GM12878 (cell line): ENCODE results near the gene WASF2. TPM values are rescaled to one million over a fixed set of nuclear protein-coding genes. Genes with fewer than 3 reads are reported as not detected.

ENCODE experiments used
- ATAC-seq: fragments of 200-7000 bp; cut with Tn5 transposase; 3 replicates; pipeline ENCODE4 v1.9.1; 2020; ENCODE audit warnings: mild to moderate bottlenecking, moderate library complexity
- BruUV-seq: library from RNA; stranded (reverse); fragments of 400-500 nt; replicated peaks from 2 replicates; lab custom pipeline; 2021; lab: Mats Ljungman, UMichigan
- CTCF ChIA-PET: fragments of 300-600 bp; sonication (Branson Sonifier 250); formaldehyde crosslinking; extraction: SDS; loops from one replicate; lab custom pipeline; 2021; ENCODE audit warnings: inconsistent platforms; lab: Yijun Ruan, JAX
- POLR2A ChIA-PET: fragments of 350-600 bp; formaldehyde crosslinking; extraction: SDS; loops from one replicate; lab custom pipeline; 2021; ENCODE audit warnings: inconsistent platforms; lab: Charles Lee
- RAD21 ChIA-PET: fragments of 300-600 bp; sonication (Branson Sonifier 250); formaldehyde crosslinking; loops from one replicate; lab custom pipeline; 2023; ENCODE audit warnings: antibody characterized with exemption; ENCODE audit not compliant: unreplicated experiment; lab: Charles Lee
- SMC1A ChIA-PET: fragments of 300-600 bp; sonication (Branson Sonifier 250); formaldehyde crosslinking; loops from one replicate; lab custom pipeline; 2023; ENCODE audit not compliant: unreplicated experiment, uncharacterized antibody; lab: Charles Lee
- DNase-seq: peaks from one replicate; pipeline ENCODE4 v3.0.0-alpha.2; 2011; ENCODE audit warnings: low read depth, low spot score
- FAIRE-seq: peaks from 3 replicates; lab custom pipeline; 2011; peaks lifted over from hg19 to GRCh38; lab: Jason Lieb, UNC
- H2AFZ ChIP-seq: 2 replicates; pipeline ENCODE4 v1.6.0; 2011; ENCODE audit warnings: low read depth, low read length, control low read depth; ENCODE audit not compliant: control insufficient read depth
- H3K27ac ChIP-seq: 2 replicates; pipeline ENCODE4 v1.5.1; 2011; ENCODE audit warnings: control low read depth; ENCODE audit not compliant: control insufficient read depth, insufficient read depth
- H3K27me3 ChIP-seq, 2 experiments: replicated peaks in 1 of 2; 2 replicates each; pipeline versions ENCODE4 v1.6.0 to v1.6.1; 2011; ENCODE audit warnings: low read length in 1 of 2; ENCODE audit not compliant: control insufficient read depth in 2 of 2, insufficient read depth in 2 of 2
- H3K36me3 ChIP-seq, 2 experiments: 2 replicates each; pipeline ENCODE4 v1.5.1; 2011; ENCODE audit warnings: low read length in 1 of 2; ENCODE audit not compliant: control insufficient read depth in 2 of 2, insufficient read depth in 2 of 2
- H3K4me1 ChIP-seq: 2 replicates; pipeline ENCODE4 v1.6.1; 2011; ENCODE audit warnings: mild to moderate bottlenecking, low read length, moderate library complexity, mixed read lengths; ENCODE audit not compliant: control insufficient read depth, insufficient read depth
- H3K4me2 ChIP-seq: 2 replicates; pipeline ENCODE4 v1.6.0; 2011; ENCODE audit warnings: control low read depth; ENCODE audit not compliant: control insufficient read depth, insufficient read depth
- H3K4me3 ChIP-seq: fragments of 200-600 bp; sonication (generic); 2 replicates; pipeline ENCODE4 v1.5.1; 2016
- H3K79me2 ChIP-seq: 2 replicates; pipeline ENCODE4 v1.6.0; 2011; ENCODE audit warnings: low read length; ENCODE audit not compliant: control insufficient read depth, insufficient read depth
- H3K9ac ChIP-seq: 2 replicates; pipeline ENCODE4 v1.8.0; 2011; ENCODE audit warnings: low read length, control low read depth, mixed read lengths; ENCODE audit not compliant: control insufficient read depth, insufficient read depth
- H3K9me3 ChIP-seq: replicated peaks from 3 replicates; pipeline ENCODE4 v1.5.1; 2011; ENCODE audit warnings: mild to moderate bottlenecking, low read length; ENCODE audit not compliant: control insufficient read depth, insufficient read depth
- H4K20me1 ChIP-seq: 2 replicates; pipeline ENCODE4 v1.6.0; 2011; ENCODE audit not compliant: control insufficient read depth, insufficient read depth
- BCL3 ChIP-seq: IDR thresholded peaks from 2 replicates; pipeline ENCODE4 v1.6.1; 2011; ENCODE audit warnings: borderline replicate concordance, low read depth, mild to moderate bottlenecking, moderate library complexity, low read length; ENCODE audit not compliant: insufficient read depth, poor library complexity, severe bottlenecking
- CEBPB ChIP-seq, 2 experiments: fragments of 150-350 bp in 1 of 2; IDR thresholded peaks; 2 replicates each; pipeline ENCODE4 v1.6.1; 2012 to 2014; ENCODE audit warnings: low read depth in 2 of 2, low read length in 2 of 2, borderline replicate concordance in 1 of 2, inconsistent platforms in 1 of 2
- CREM ChIP-seq: IDR thresholded peaks from 2 replicates; pipeline ENCODE4 v1.6.1; 2014; ENCODE audit warnings: antibody characterized with exemption, low read depth
- FOXK2 ChIP-seq: fragments of 450-650 bp; IDR thresholded peaks from 2 replicates; pipeline ENCODE4 v1.6.1; 2017; ENCODE audit warnings: mild to moderate bottlenecking, moderate library complexity
- IKZF1 ChIP-seq: fragments of 450-650 bp; conservative IDR thresholded peaks from 2 replicates; pipeline ENCODE4 v1.6.1; 2017; ENCODE audit warnings: antibody characterized with exemption, mild to moderate bottlenecking
- PAX8 ChIP-seq: fragments of 450-650 bp; IDR thresholded peaks from 2 replicates; pipeline ENCODE4 v1.6.1; 2017; ENCODE audit warnings: mild to moderate bottlenecking, moderate library complexity
- SP1 ChIP-seq: IDR thresholded peaks from one replicate; pipeline ENCODE4 v1.6.1; 2011; ENCODE audit warnings: low read depth, low read length
- STAT1 ChIP-seq: fragments of 450-650 bp; conservative IDR thresholded peaks from 2 replicates; pipeline ENCODE4 v1.6.1; 2014; ENCODE audit warnings: antibody characterized with exemption, mild to moderate bottlenecking
- ZNF384 ChIP-seq: IDR thresholded peaks from 2 replicates; pipeline ENCODE4 v1.6.1; 2012; ENCODE audit warnings: low read depth, mild to moderate bottlenecking, low read length, improper control_type of control experiment, borderline replicate concordance
- WGBS: methylation state at CpG from one replicate; pipeline ENCODE4 v1.1.6; 2016; ENCODE audit warnings: low lambda C conversion rate; ENCODE audit not compliant: insufficient replicate concordance, insufficient coverage; ENCODE audit errors: missing lambda C conversion rate; 5-methylcytosine and 5-hydroxymethylcytosine counted together
- in situ Hi-C: fragments of 300-500 bp; cut with MboI; formaldehyde crosslinking; loops from 9 replicates; pipeline ENCODE4 v1.14.3; 2018; ENCODE audit warnings: mixed read lengths
- intact Hi-C: fragments of 100-400 bp; cut with micrococcal nuclease; formaldehyde crosslinking; loops from one replicate; pipeline ENCODE4 v1.14.2; 2022; ENCODE audit not compliant: unreplicated experiment
- polyA plus RNA-seq, 11 experiments: library from polyadenylated mRNA; depleted of rRNA in 4 of 11; unstranded in 6 of 11; stranded (reverse) in 5 of 11; fragments of >200 nt; fragmentation: Nextera tagmentation in 4 of 11; fragmentation: Illumina TruSeq in 1 of 11; extraction: Ambion mirVana in 4 of 11; extraction: Trizol in 1 of 11; gene quantifications; 1 replicate in 1 of 11; 2 replicates in 10 of 11; pipeline versions ENCODE4 v1.2.1 to v1.2.3, GENCODE V29; 2011 to 2016; ENCODE audit warnings: inconsistent platforms in 2 of 11, missing spikeins in 2 of 11, low read depth in 1 of 11
- total RNA-seq, 4 experiments: library from RNA; depleted of rRNA in 3 of 4; stranded (reverse); fragments of >200 nt in 3 of 4; fragmentation: Illumina TruSeq in 1 of 4; extraction: Trizol in 1 of 4; gene quantifications; 2 replicates each; pipeline versions ENCODE4 v1.2.1 to v1.2.3, GENCODE V29; 2013 to 2021

Gene WASF2
- total and polyA plus RNA-seq, 10 of the 15 experiments (the other 5 are each of a cell fraction or from before 2014, with no cell fraction given) = 7.0 to 111 (median 37.1) TPM

- no peak for TF ChIP-seq CREM
- no peak for TF ChIP-seq BCL3
Observed at GRCh38 chr1:27506703-27507102, 16.7 kb upstream of the WASF2 start (continued).

DNA sequence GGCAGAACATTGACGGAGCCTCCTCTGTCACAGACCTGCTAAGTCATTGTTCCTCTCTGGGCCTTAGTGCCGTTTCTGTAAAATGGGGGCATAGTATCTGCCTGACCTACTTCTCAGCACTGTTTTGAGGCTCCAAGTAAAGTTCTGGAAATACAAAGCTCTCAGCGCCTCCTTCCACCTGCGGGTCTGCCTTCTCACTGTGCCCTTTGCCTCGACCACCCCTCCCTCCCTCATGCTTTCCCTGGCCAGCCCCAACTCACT lies 15.4 kb upstream of the WASF2 start:
- CTCF ChIA-PET = interaction anchor here (1.4 kb wide), 1 partner anchor 60 kb away, joined by 4 read pairs; no protein-coding TSS in a partner anchor
- H3K9ac ChIP-seq = no peak overlapping the region
- H4K20me1 ChIP-seq = no peaks in the 10 kb centered on the region
- in situ Hi-C loops = no loop called here
- WGBS = 50% methylated on average over 3 of the region's 5 CpGs
- H3K4me3 ChIP-seq = no peak overlapping the region
- RAD21 ChIA-PET = no interaction called here
- POLR2A ChIA-PET = no interaction called here
- H3K27ac ChIP-seq = no peak overlapping the region
- TF ChIP-seq ZNF384 = no peak
- TF ChIP-seq SP1 = no peak
- no peak for TF ChIP-seq STAT1
- no peak for TF ChIP-seq IKZF1
- no peak for TF ChIP-seq PAX8
- TF ChIP-seq CEBPB (IDR thresholded peaks at IDR 0.05; ENCODE audit: borderline replicate concordance in 1 of 2, low read depth in 2 of 2, low read length in 2 of 2) = no peak
- no peak for TF ChIP-seq FOXK2
- no peaks in the 10 kb centered on the region for H3K27me3 ChIP-seq
- no peak for DNase-seq
- intact Hi-C loops = no loop called here
- no peak for ATAC-seq
- no peaks in the 10 kb centered on the region for H3K79me2 ChIP-seq
- SMC1A ChIA-PET = interaction anchor here (1.3 kb wide), 1 partner anchor 11 kb away, joined by 3 read pairs; no protein-coding TSS in a partner anchor
- no peak overlapping the region for H2AFZ ChIP-seq
- H3K4me1 ChIP-seq = no peaks in the 10 kb centered on the region
- no peak overlapping the region for H3K4me2 ChIP-seq
- FAIRE-seq = no peak
- no peaks in the 10 kb centered on the region for H3K9me3 ChIP-seq
- BruUV-seq = no TSS peak
- no peaks in the 10 kb centered on the region for H3K36me3 ChIP-seq
